ENCODE measurements around the gene HS3ST2. TPM values are rescaled to one million over a fixed set of nuclear protein-coding genes. Genes with fewer than 3 reads are reported as not detected.

The HS3ST2 gene
- total and polyA plus RNA-seq, 2 of the 8 experiments (the other 6 are each of a cell fraction or from before 2014, with no cell fraction given) = 1.7 to 3.7 TPM

DNA sequence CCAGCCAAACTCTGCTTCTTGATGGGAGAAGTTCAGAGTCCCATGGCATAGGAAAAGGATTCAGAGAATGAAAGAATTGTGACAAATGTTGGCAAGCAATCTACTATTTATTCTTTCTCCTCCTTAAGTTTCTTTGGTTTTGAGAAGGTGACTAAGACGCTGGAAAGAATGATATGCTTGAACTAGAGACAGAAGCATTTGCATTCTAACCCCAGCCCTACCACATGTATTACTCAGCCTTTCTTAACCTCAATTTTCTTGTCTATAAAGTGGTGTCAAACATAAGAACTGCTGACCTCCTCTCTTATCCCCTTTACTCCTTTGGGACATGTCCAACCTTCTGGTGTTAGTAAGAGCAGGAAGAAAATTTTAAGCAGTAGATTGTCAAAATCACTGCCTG, 124.7 kb downstream of the HS3ST2 start:
- Histone ChIP-seq H3K14ac (ENCODE audit: insufficient read length) (no peak overlapping the region), H3K18ac (ENCODE audit: extremely low read depth, low read length) (0 out of 2 replicates have a peak overlapping the region, but pooled peaks have one; percentile 63), H3K36me3 (ENCODE audit: control insufficient read depth in 2 of 4, insufficient read depth in 4 of 4, low read length in 3 of 4) (no peaks in the 10 kb centered on the region), H4K5ac (ENCODE audit: insufficient read length, low read depth, low read length) (no peak overlapping the region), H3K56ac (replicated peaks; ENCODE audit: insufficient read length, low read depth, low read length) (no peak overlapping the region), H3K4me2 (ENCODE audit: insufficient read depth in 1 of 2, low read depth in 2 of 2, low read length in 2 of 2) (no peak overlapping the region), H3K27ac (ENCODE audit: low read depth, low read length) (no peak overlapping the region), H3K23me2 (ENCODE audit: low read depth, low read length) (no peaks in the 10 kb centered on the region), H3K79me1 (ENCODE audit: low read depth, low read length) (no peaks in the 10 kb centered on the region), H3K4me1 (replicated peaks in 1 of 4; ENCODE audit: control insufficient read depth in 3 of 4, insufficient read depth in 4 of 4, low read length in 3 of 4) (peaks cover 0 to 3% (median 0%) of the 10 kb centered on the region in 4 experiments; a peak in 2 of 7 replicates), H4K8ac (ENCODE audit: extremely low read depth, insufficient read depth, low read length) (no peak overlapping the region), H2BK12ac (ENCODE audit: low read depth, low read length) (no peak overlapping the region; the same call in 1 of the 2 replicates), H2BK120ac (replicated peaks; ENCODE audit: low read depth, low read length) (no peak overlapping the region), H4K20me1 (replicated peaks in 1 of 2; ENCODE audit: control insufficient read depth in 1 of 2, insufficient read depth in 2 of 2, low read length in 2 of 2) (peaks cover 0 to 1% of the 10 kb centered on the region in 2 experiments), H2BK15ac (ENCODE audit: low read length) (no peak overlapping the region), H3K27me3 (replicated peaks in 1 of 4; ENCODE audit: control insufficient read depth in 3 of 4, extremely low read depth in 1 of 4, insufficient read depth in 3 of 4, low read length in 3 of 4) (no peaks in the 10 kb centered on the region), H2BK20ac (ENCODE audit: low read length) (no peak overlapping the region), H2AK5ac (ENCODE audit: low read depth, low read length) (no peak overlapping the region), H2BK5ac (ENCODE audit: low read depth, low read length) (no peak overlapping the region), H3K9ac (replicated peaks in 1 of 4; ENCODE audit: extremely low read depth in 1 of 4, low read depth in 3 of 4, low read length in 3 of 4) (no peak overlapping the region), H3K9me3 (ENCODE audit: insufficient read depth in 2 of 2, low read depth in 1 of 2, low read length in 1 of 2) (no peaks in the 10 kb centered on the region), H3K4me3 (ENCODE audit: extremely low read depth in 1 of 4, insufficient read depth in 2 of 4, low read depth in 3 of 4, low read length in 4 of 4) (no peak overlapping the region), H2AFZ (ENCODE audit: low read length) (no peak overlapping the region), H3K4ac (replicated peaks; ENCODE audit: insufficient read length, low read depth, low read length) (no peak overlapping the region), H4K91ac (replicated peaks; ENCODE audit: insufficient read length, low read length) (no peak overlapping the region), H3K23ac (ENCODE audit: insufficient read length) (no peak overlapping the region), H3K79me2 (ENCODE audit: control insufficient read depth in 1 of 2, insufficient read depth in 2 of 2, low read length in 2 of 2) (no peaks in the 10 kb centered on the region)
- ChIA-PET CTCF (ENCODE audit: partially characterized antibody) (interaction anchor here (0.6 to 1.8 kb wide), 4 partner anchors 11 to 1239 kb away, joined by 3 to 6 read pairs (median 4); no protein-coding TSS in a partner anchor), POLR2A (ENCODE audit: partially characterized antibody) (no interaction called here)
- 82% methylated on average over 1 of the region's 1 CpG; no CpG with 5 or more reads in 1 of the 2 experiments for WGBS, 2 experiments (ENCODE audit: extremely low coverage in 1 of 2, insufficient coverage in 1 of 2, insufficient read length in 1 of 2, insufficient replicate concordance in 2 of 2, low coverage in 1 of 2, low lambda C conversion rate in 2 of 2, missing lambda C conversion rate in 1 of 2)
- FAIRE-seq (no peak), DNase-seq (ENCODE audit: low read depth in 1 of 2, low spot score in 2 of 2) (no peak)
- no peak for TF ChIP-seq SP2 (IDR thresholded peaks at IDR 0.05; ENCODE audit: low read length)
- TF ChIP-seq SRF (IDR thresholded peaks at IDR 0.05; ENCODE audit: low read depth, low read length) = no peak
- TF ChIP-seq ASH2L (IDR thresholded peaks at IDR 0.05; ENCODE audit: low read length) = no peak
- TF ChIP-seq HDAC2 (IDR thresholded peaks at IDR 0.05; ENCODE audit: borderline replicate concordance in 1 of 2, low read depth in 2 of 2, low read length in 2 of 2) = no peak
- no peak for TF ChIP-seq BRCA1 (IDR thresholded peaks at IDR 0.05; ENCODE audit: low read depth, low read length)
- TF ChIP-seq EP300 (IDR thresholded peaks at IDR 0.05; ENCODE audit: borderline replicate concordance in 1 of 2, low read depth in 2 of 2, low read length in 2 of 2) = no peak
- TF ChIP-seq RAD21 (IDR thresholded peaks at IDR 0.05 in 1 of 2, conservative IDR thresholded peaks at IDR 0.05 in 1 of 2; ENCODE audit: low read depth in 2 of 2, low read length in 2 of 2) = no peak
- TF ChIP-seq CBX5 (IDR thresholded peaks at IDR 0.05; ENCODE audit: low read depth, low read length) = no peak
- TF ChIP-seq ZNF274 (IDR thresholded peaks at IDR 0.05; ENCODE audit: borderline replicate concordance, extremely low read depth, low read length) = no peak
- TF ChIP-seq SP1 (IDR thresholded peaks at IDR 0.05; ENCODE audit: low read depth, low read length) = no peak
- no peak for TF ChIP-seq SIRT6 (IDR thresholded peaks at IDR 0.05; ENCODE audit: low read length)
- TF ChIP-seq GTF2F1 (IDR thresholded peaks at IDR 0.05; ENCODE audit: borderline replicate concordance, low read depth, low read length) = no peak
- TF ChIP-seq CBX8 (IDR thresholded peaks at IDR 0.05; ENCODE audit: borderline replicate concordance, low read depth, low read length) = no peak
- TF ChIP-seq POLR2A (IDR thresholded peaks at IDR 0.05; ENCODE audit: control extremely low read depth in 1 of 2, low read depth in 2 of 2, low read length in 2 of 2) = no peak
